HCT116 (cell line): ENCODE results near the gene MYH6. TPM values are rescaled to one million over a fixed set of nuclear protein-coding genes. Genes with fewer than 3 reads are reported as not detected.

ENCODE experiments used
- ATAC-seq: fragments of 200-7000 bp; cut with Tn5 transposase; 2 replicates; pipeline ENCODE4 v1.9.1; 2020; ENCODE audit warnings: mild to moderate bottlenecking, moderate library complexity
- BruUV-seq: library from RNA; stranded (reverse); fragments of 400-500 nt; replicated peaks from 2 replicates; lab custom pipeline; 2021; lab: Mats Ljungman, UMichigan
- CTCF ChIA-PET: fragments of 300-600 bp; sonication (Branson Sonifier 250); formaldehyde crosslinking; loops from one replicate; lab custom pipeline; 2021; ENCODE audit warnings: antibody characterized with exemption; lab: Charles Lee
- POLR2A ChIA-PET: fragments of 300-600, 350-600 bp; sonication (Branson Sonifier 250); formaldehyde crosslinking; loops from one replicate; lab custom pipeline; 2021; ENCODE audit warnings: antibody characterized with exemption; lab: Charles Lee
- RAD21 ChIA-PET, 2 experiments: fragments of 300-600 bp; sonication (Branson Sonifier 250); formaldehyde crosslinking; loops; one replicate each; lab custom pipeline; 2023; ENCODE audit warnings: low total read pairs in 2 of 2; ENCODE audit not compliant: uncharacterized antibody in 2 of 2, unreplicated experiment in 2 of 2, low non-redundant PET in 1 of 2; lab: Charles Lee
- DNase-seq: peaks from one replicate; pipeline ENCODE4 v3.0.0-alpha.2; 2010; ENCODE audit warnings: low read depth, low spot score
- H2AFZ ChIP-seq: fragments of 200-600 bp; shearing (Covaris generic), sonication (generic); 2 replicates; pipeline ENCODE4 v1.6.1; 2017; ENCODE audit warnings: low read depth, mixed run types, mixed read lengths, antibody characterized with exemption, low read length; ENCODE audit not compliant: poor library complexity, severe bottlenecking
- H3K27ac ChIP-seq: 2 replicates; pipeline ENCODE4 v1.5.1; 2012; ENCODE audit warnings: low read depth, low read length
- H3K27me3 ChIP-seq: fragments of 200-600 bp; sonication (generic); 2 replicates; pipeline ENCODE4 v1.6.1; 2016; ENCODE audit warnings: mixed run types, low read length, mixed read lengths; ENCODE audit not compliant: insufficient read depth
- H3K36me3 ChIP-seq, 2 experiments: fragments of 200-500 bp in 1 of 2; fragments of 200-600 bp in 1 of 2; sonication (Bioruptor generic) in 1 of 2; sonication (generic) in 1 of 2; 2 replicates each; pipeline versions ENCODE4 v1.5.1 to v1.6.1; 2014 to 2016; ENCODE audit warnings: low read length in 2 of 2, inconsistent platforms in 1 of 2, mixed read lengths in 1 of 2, mixed run types in 1 of 2; ENCODE audit not compliant: insufficient read depth in 2 of 2, control insufficient read depth in 1 of 2
- H3K4me1 ChIP-seq, 2 experiments: fragments of 200-600 bp in 1 of 2; sonication (generic) in 1 of 2; 2 replicates each; pipeline versions ENCODE4 v1.5.1 to v1.6.1; 2012 to 2017; ENCODE audit warnings: low read length in 2 of 2, inconsistent platforms in 1 of 2, mild to moderate bottlenecking in 1 of 2, mixed read lengths in 1 of 2, mixed run types in 1 of 2, moderate library complexity in 1 of 2; ENCODE audit not compliant: insufficient read depth in 2 of 2, control insufficient read depth in 1 of 2
- H3K4me2 ChIP-seq: fragments of 200-600 bp; sonication (generic); 2 replicates; pipeline ENCODE4 v1.6.1; 2017; ENCODE audit warnings: mixed run types, low read length, mixed read lengths
- H3K4me3 ChIP-seq, 2 experiments: fragments of 200-600 bp in 1 of 2; sonication (generic) in 1 of 2; replicated peaks in 1 of 2; 2 replicates each; pipeline ENCODE4 v1.5.1; 2011 to 2016; ENCODE audit warnings: low read length in 2 of 2, control low read depth in 1 of 2, low read depth in 1 of 2, mild to moderate bottlenecking in 1 of 2, mixed read lengths in 1 of 2, mixed run types in 1 of 2
- H3K79me2 ChIP-seq: fragments of 200-600 bp; sonication (generic); 2 replicates; pipeline ENCODE4 v1.6.1; 2017; ENCODE audit warnings: mild to moderate bottlenecking, mixed run types, low read length, moderate library complexity, mixed read lengths; ENCODE audit not compliant: insufficient read depth
- H3K9ac ChIP-seq: fragments of 200-600 bp; sonication (generic); 2 replicates; pipeline ENCODE4 v1.6.1; 2016; ENCODE audit warnings: low read length, mixed read lengths
- H3K9me2 ChIP-seq: fragments of 200-600 bp; sonication (generic), shearing (Covaris generic); 2 replicates; pipeline ENCODE4 v1.6.1; 2017; ENCODE audit warnings: mixed run types, mild to moderate bottlenecking, moderate library complexity; ENCODE audit not compliant: insufficient read depth
- H3K9me3 ChIP-seq, 2 experiments: fragments of 200-500 bp in 1 of 2; fragments of 200-600 bp in 1 of 2; sonication (Bioruptor generic) in 1 of 2; sonication (generic) in 1 of 2; 2 replicates each; pipeline ENCODE4 v1.6.1; 2014 to 2017; ENCODE audit warnings: low read length in 2 of 2, mixed read lengths in 2 of 2, inconsistent platforms in 1 of 2, low read depth in 1 of 2, mild to moderate bottlenecking in 1 of 2, mixed run types in 1 of 2, moderate library complexity in 1 of 2; ENCODE audit not compliant: control insufficient read depth in 1 of 2, insufficient read depth in 1 of 2
- H4K20me1 ChIP-seq: fragments of 200-600 bp; sonication (generic), shearing (Covaris generic); 2 replicates; pipeline ENCODE4 v1.6.1; 2017; ENCODE audit warnings: mixed run types, mild to moderate bottlenecking, moderate library complexity; ENCODE audit not compliant: insufficient read depth
- ATF3 ChIP-seq: IDR thresholded peaks from 2 replicates; pipeline ENCODE4 v1.6.1; 2012
- CEBPB ChIP-seq: IDR thresholded peaks from 2 replicates; pipeline ENCODE4 v1.6.1; 2012; ENCODE audit warnings: low read depth
- CTCF ChIP-seq, 3 experiments: fragments of 200-600 bp in 1 of 3; sonication (generic) in 1 of 3; IDR thresholded peaks in 2 of 3; conservative IDR thresholded peaks in 1 of 3; 2 replicates each; pipeline ENCODE4 v1.5.1; 2012 to 2017; ENCODE audit warnings: low read depth in 2 of 3, low read length in 2 of 3, antibody characterized with exemption in 1 of 3, borderline replicate concordance in 1 of 3, control low read depth in 1 of 3, mild to moderate bottlenecking in 1 of 3, mixed read lengths in 1 of 3, mixed run types in 1 of 3, moderate library complexity in 1 of 3; ENCODE audit not compliant: insufficient read depth in 1 of 3
- EGR1 ChIP-seq: IDR thresholded peaks from 2 replicates; pipeline ENCODE4 v1.6.1; 2012; ENCODE audit warnings: low read depth
- ELF1 ChIP-seq: IDR thresholded peaks from 2 replicates; pipeline ENCODE4 v1.6.1; 2012; ENCODE audit warnings: low read depth, borderline replicate concordance
- EZH2 ChIP-seq: fragments of 200-600 bp; sonication (generic); IDR thresholded peaks from 2 replicates; pipeline ENCODE4 v1.6.1; 2017; ENCODE audit warnings: antibody characterized with exemption, mixed run types
- EZH2phosphoT487 ChIP-seq: fragments of 200-600 bp; IDR thresholded peaks from 2 replicates; pipeline ENCODE4 v1.6.1; 2018; ENCODE audit warnings: antibody characterized with exemption, borderline replicate concordance
- JUND ChIP-seq: IDR thresholded peaks from 2 replicates; pipeline ENCODE4 v1.6.1; 2012
- MAX ChIP-seq: IDR thresholded peaks from 2 replicates; pipeline ENCODE4 v1.6.1; 2012
- POLR2A ChIP-seq: IDR thresholded peaks from 2 replicates; pipeline ENCODE4 v1.7.0; 2011; ENCODE audit warnings: borderline replicate concordance; ENCODE audit not compliant: insufficient read depth, insufficient read length; ENCODE audit errors: extremely low read depth
- POLR2AphosphoS5 ChIP-seq: IDR thresholded peaks from 2 replicates; pipeline ENCODE4 v1.6.1; 2011; ENCODE audit warnings: mild to moderate bottlenecking, low read depth, low read length, moderate library complexity
- RAD21 ChIP-seq: IDR thresholded peaks from 2 replicates; pipeline ENCODE4 v1.6.1; 2012; ENCODE audit warnings: low read depth, mild to moderate bottlenecking
- REST ChIP-seq: IDR thresholded peaks from 2 replicates; pipeline ENCODE4 v1.6.1; 2012; ENCODE audit warnings: low read depth
- SIN3A ChIP-seq: IDR thresholded peaks from 2 replicates; pipeline ENCODE4 v1.6.1; 2012; ENCODE audit warnings: low read depth
- SP1 ChIP-seq: IDR thresholded peaks from 2 replicates; pipeline ENCODE4 v1.6.1; 2012; ENCODE audit warnings: low read depth
- TCF7L2 ChIP-seq: IDR thresholded peaks from 2 replicates; pipeline ENCODE4 v1.7.0; 2011; ENCODE audit warnings: borderline replicate concordance, inconsistent platforms; ENCODE audit not compliant: insufficient read depth, insufficient read length; ENCODE audit errors: extremely low read depth
- YY1 ChIP-seq: IDR thresholded peaks from 2 replicates; pipeline ENCODE4 v1.6.1; 2011; ENCODE audit warnings: low read length, low read depth, moderate library complexity, mild to moderate bottlenecking; ENCODE audit not compliant: insufficient replicate concordance; ENCODE audit errors: extremely low read depth
- ZBTB33 ChIP-seq: IDR thresholded peaks from 2 replicates; pipeline ENCODE4 v1.6.1; 2011; ENCODE audit warnings: mild to moderate bottlenecking, low read length, moderate library complexity; ENCODE audit not compliant: insufficient replicate concordance; ENCODE audit errors: extremely low read depth
- ZFX ChIP-seq: fragments of 450-650 bp; IDR thresholded peaks from 2 replicates; pipeline ENCODE4 v1.6.1; 2017
- ZNF274 ChIP-seq: fragments of 200-500 bp; sonication (Bioruptor generic); IDR thresholded peaks from 2 replicates; pipeline ENCODE4 v1.6.1; 2014; ENCODE audit warnings: mild to moderate bottlenecking, low read depth, low read length, inconsistent platforms
- intact Hi-C: fragments of 100-400 bp; cut with micrococcal nuclease; formaldehyde crosslinking; loops from 2 replicates; pipeline ENCODE4 v1.10.0; 2022
- total RNA-seq: library from RNA; stranded (reverse); gene quantifications from one replicate; pipeline ENCODE4 v1.2.1, GENCODE V29; 2021; ENCODE audit not compliant: unreplicated experiment

MYH6 gene
- total RNA-seq, 1 experiment from 2014 or later, result not detected

GRCh38 chr14:23432102-23432925 is 24.2 kb upstream of the MYH6 start:
- H3K9me2 ChIP-seq, result no peaks in the 10 kb centered on the region
- no peak overlapping the region for H3K4me2 ChIP-seq
- H2AFZ ChIP-seq, result no peak overlapping the region
- POLR2A ChIA-PET, result no interaction called here
- H3K9ac ChIP-seq, result no peak overlapping the region
- H3K79me2 ChIP-seq, result no peaks in the 10 kb centered on the region
- BruUV-seq, result no TSS peak
- CTCF ChIA-PET, result no interaction called here
- no peaks in the 10 kb centered on the region for H3K9me3 ChIP-seq
- no peak overlapping the region for H3K4me3 ChIP-seq
- H3K4me1 ChIP-seq, result no peaks in the 10 kb centered on the region
- intact Hi-C loops, result no loop called here
- DNase-seq, result no peak
- no peak overlapping the region for H3K27ac ChIP-seq
- no peaks in the 10 kb centered on the region for H4K20me1 ChIP-seq
- RAD21 ChIA-PET, result no interaction called here
- ATAC-seq, result no peak
- H3K36me3 ChIP-seq, result no peaks in the 10 kb centered on the region
- TF ChIP-seq EZH2 (no peak), CEBPB (no peak), REST (no peak), EGR1 (no peak), RAD21 (no peak), POLR2A (no peak), ELF1 (no peak), ZFX (no peak), POLR2AphosphoS5 (no peak), EZH2phosphoT487 (no peak), ZNF274 (no peak), SIN3A (no peak), JUND (no peak), MAX (no peak), TCF7L2 (no peak), CTCF (IDR thresholded peaks at IDR 0.05 in 2 of 3, conservative IDR thresholded peaks at IDR 0.05 in 1 of 3; ENCODE audit: borderline replicate concordance in 1 of 3, insufficient read depth in 1 of 3, low read depth in 2 of 3, low read length in 2 of 3) (no peak), ATF3 (no peak), YY1 (no peak), SP1 (no peak), ZBTB33 (no peak)
- H3K27me3 ChIP-seq, result peaks cover 12% of the 10 kb centered on the region
